HG03135 (cell line): ENCODE measurements around the gene C1orf159.
"Not testable (repeated sequence)": the region's sequence is repeated elsewhere in the genome, so short reads cannot be mapped to it uniquely, and the experiment has no call there.

Experiments used
- ATAC-seq: cut with Tn5 transposase; IDR thresholded peaks from one replicate; pipeline ENCODE4 v1.9.1; 2021; ENCODE audit warnings: mild to moderate bottlenecking, moderate library complexity; ENCODE audit not compliant: unreplicated experiment

C1orf159 gene

GRCh38 chr1:1058088-1058905 lies 57.6 kb downstream of the C1orf159 start:
- no peak for ATAC-seq

GRCh38 chr1:1057769-1058087 lies 58.2 kb downstream of the C1orf159 start:
- ATAC-seq: not testable (repeated sequence)

- ATAC-seq: no peak
Observed at GRCh38 chr1:1055841-1056736, 59.8 kb downstream of the C1orf159 start.

GRCh38 chr1:1054971-1055370 lies 60.9 kb downstream of the C1orf159 start:
- ATAC-seq: no peak

GRCh38 chr1:1054099-1054700 lies 61.7 kb downstream of the C1orf159 start:
- ATAC-seq: no peak

- no peak for ATAC-seq
Observed at GRCh38 chr1:1053682-1054081, 62.2 kb downstream of the C1orf159 start.

GRCh38 chr1:1053022-1053421 lies 62.9 kb downstream of the C1orf159 start:
- no peak for ATAC-seq

- no peak for ATAC-seq
Observed at GRCh38 chr1:1052003-1052840, 63.7 kb downstream of the C1orf159 start.

GRCh38 chr1:1051127-1051810 lies 64.6 kb downstream of the C1orf159 start:
- ATAC-seq: no peak

- no peak for ATAC-seq
Observed at GRCh38 chr1:1050577-1051052, 65.3 kb downstream of the C1orf159 start.

GRCh38 chr1:1049318-1050165 lies 66.3 kb downstream of the C1orf159 start:
- ATAC-seq: no peak

GRCh38 chr1:1048765-1049164 lies 67.1 kb downstream of the C1orf159 start:
- ATAC-seq: no peak

- ATAC-seq: no peak
Observed at GRCh38 chr1:1047963-1048362, 67.9 kb downstream of the C1orf159 start.

- no peak for ATAC-seq
Observed at GRCh38 chr1:1047407-1047806, 68.5 kb downstream of the C1orf159 start.

- no peak for ATAC-seq
Observed at GRCh38 chr1:1046767-1047166, 69.1 kb downstream of the C1orf159 start.

GRCh38 chr1:1046243-1046642 lies 69.6 kb downstream of the C1orf159 start:
- ATAC-seq: no peak

GRCh38 chr1:1045129-1045528 lies 70.8 kb downstream of the C1orf159 start:
- ATAC-seq: no peak

- no peak for ATAC-seq
Observed at GRCh38 chr1:1044455-1045078, 71.3 kb downstream of the C1orf159 start.

- no peak for ATAC-seq
Observed at GRCh38 chr1:1043921-1044320, 72.0 kb downstream of the C1orf159 start.
